OCI-LY1 (cell line): Measurements from ENCODE around the gene CFAP61.

Experiments used
- EZH2 ChIP-seq: fragments of 200-600 bp; sonication (generic), shearing (Covaris generic); IDR thresholded peaks from 2 replicates; pipeline ENCODE4 v1.8.0; 2017; ENCODE audit warnings: borderline replicate concordance, mixed run types, mild to moderate bottlenecking, antibody characterized with exemption, low read length, moderate library complexity, mixed read lengths
- TF ChIP-seq, protein P1 (sequence below): fragments of 200-600 bp; sonication (generic), shearing (Covaris generic); IDR thresholded peaks from 2 replicates; pipeline ENCODE4 v1.5.1; 2017; ENCODE audit warnings: mild to moderate bottlenecking, antibody characterized with exemption, low read length, moderate library complexity, mixed read lengths

DNA sequence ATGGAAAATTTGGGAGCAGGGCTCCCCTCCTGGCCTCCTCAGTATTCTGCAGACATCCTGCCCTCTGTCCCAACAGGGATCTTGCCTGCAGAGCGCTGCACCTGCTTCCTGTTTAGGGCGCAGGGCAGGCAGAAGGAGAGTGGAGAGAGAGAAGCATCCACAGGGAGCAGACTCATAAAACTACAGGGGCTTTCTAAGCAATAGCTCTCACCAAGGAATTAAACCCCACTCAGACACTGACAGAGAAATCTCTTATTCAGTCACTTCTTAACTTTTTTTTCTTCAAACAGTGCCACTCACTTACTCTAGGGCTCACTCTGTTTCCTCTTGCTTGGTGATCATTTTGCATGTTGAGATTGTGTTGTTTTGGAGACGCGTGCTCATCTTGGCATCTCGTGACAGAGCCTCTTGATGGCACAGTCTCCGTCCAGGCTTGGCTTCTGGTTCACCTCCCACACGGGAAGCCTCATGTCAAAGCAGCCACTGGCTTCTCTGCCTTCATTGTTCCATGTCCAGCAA lies 162.5 kb downstream of the CFAP61 start:
- TF ChIP-seq, protein P1, sequence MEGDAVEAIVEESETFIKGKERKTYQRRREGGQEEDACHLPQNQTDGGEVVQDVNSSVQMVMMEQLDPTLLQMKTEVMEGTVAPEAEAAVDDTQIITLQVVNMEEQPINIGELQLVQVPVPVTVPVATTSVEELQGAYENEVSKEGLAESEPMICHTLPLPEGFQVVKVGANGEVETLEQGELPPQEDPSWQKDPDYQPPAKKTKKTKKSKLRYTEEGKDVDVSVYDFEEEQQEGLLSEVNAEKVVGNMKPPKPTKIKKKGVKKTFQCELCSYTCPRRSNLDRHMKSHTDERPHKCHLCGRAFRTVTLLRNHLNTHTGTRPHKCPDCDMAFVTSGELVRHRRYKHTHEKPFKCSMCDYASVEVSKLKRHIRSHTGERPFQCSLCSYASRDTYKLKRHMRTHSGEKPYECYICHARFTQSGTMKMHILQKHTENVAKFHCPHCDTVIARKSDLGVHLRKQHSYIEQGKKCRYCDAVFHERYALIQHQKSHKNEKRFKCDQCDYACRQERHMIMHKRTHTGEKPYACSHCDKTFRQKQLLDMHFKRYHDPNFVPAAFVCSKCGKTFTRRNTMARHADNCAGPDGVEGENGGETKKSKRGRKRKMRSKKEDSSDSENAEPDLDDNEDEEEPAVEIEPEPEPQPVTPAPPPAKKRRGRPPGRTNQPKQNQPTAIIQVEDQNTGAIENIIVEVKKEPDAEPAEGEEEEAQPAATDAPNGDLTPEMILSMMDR, result no peak
- no peak for TF ChIP-seq EZH2
